Natural killer cell (primary cell): ENCODE results near the gene SULT1A2. TPM values are rescaled to one million over a fixed set of nuclear protein-coding genes. Genes with fewer than 3 reads are reported as not detected.

ENCODE experiments used
- ATAC-seq, 3 donors: fragments of 150-1000 bp in 2 of 3; fragments of 200-7000 bp in 1 of 3; cut with Tn5 transposase; 1 replicate in 1 of 3; 2 replicates in 2 of 3; pipeline ENCODE4 v1.10.0; 2021; ENCODE audit warnings: mild to moderate bottlenecking in 2 of 3, moderate library complexity in 2 of 3
- DNase-seq, 2 donors: peaks; one replicate each; pipeline versions ENCODE4 v3.0.0 to v3.0.0-alpha.2; 2013 to 2021; ENCODE audit warnings: mixed read lengths in 1 of 2
- H3K27ac ChIP-seq: one replicate; pipeline ENCODE4 v1.5.1; 2013; ENCODE audit warnings: mild to moderate bottlenecking, low read length
- H3K27me3 ChIP-seq: one replicate; pipeline ENCODE4 v1.6.1; 2013; ENCODE audit warnings: low read length; ENCODE audit not compliant: control insufficient read depth, insufficient read depth
- H3K36me3 ChIP-seq: one replicate; pipeline ENCODE4 v1.6.1; 2013; ENCODE audit warnings: low read length; ENCODE audit not compliant: control insufficient read depth, insufficient read depth
- H3K4me1 ChIP-seq: one replicate; pipeline ENCODE4 v1.6.1; 2013; ENCODE audit warnings: low read length; ENCODE audit not compliant: control insufficient read depth, insufficient read depth
- H3K4me3 ChIP-seq: one replicate; pipeline ENCODE4 v1.5.1; 2013; ENCODE audit warnings: low read length
- H3K9me3 ChIP-seq: one replicate; pipeline ENCODE4 v1.6.1; 2013; ENCODE audit warnings: low read length; ENCODE audit not compliant: control insufficient read depth, insufficient read depth
- H3K27ac Mint-ChIP-seq, 2 donors: one replicate each; pipeline ENCODE4 v1.8.0; 2022; ENCODE audit warnings: mild to moderate bottlenecking in 2 of 2, mixed read lengths in 2 of 2, moderate library complexity in 1 of 2
- H3K27me3 Mint-ChIP-seq, 2 donors: one replicate each; pipeline ENCODE4 v1.8.0; 2022; ENCODE audit warnings: low read depth in 2 of 2, mixed read lengths in 2 of 2
- H3K36me3 Mint-ChIP-seq: one replicate; pipeline ENCODE4 v1.8.0; 2022; ENCODE audit warnings: mixed read lengths
- H3K4me1 Mint-ChIP-seq, 2 donors: one replicate each; pipeline ENCODE4 v1.8.0; 2022; ENCODE audit warnings: mixed read lengths in 2 of 2
- H3K4me3 Mint-ChIP-seq: one replicate; pipeline ENCODE4 v1.8.0; 2022; ENCODE audit warnings: mild to moderate bottlenecking, moderate library complexity, mixed read lengths
- H3K9me3 Mint-ChIP-seq, 2 donors: one replicate each; pipeline ENCODE4 v1.8.0; 2022; ENCODE audit warnings: mixed read lengths in 2 of 2
- CTCF ChIP-seq: fragments of 200-600 bp; IDR thresholded peaks from one replicate; pipeline ENCODE4 v1.8.0; 2022; ENCODE audit warnings: antibody characterized with exemption
- WGBS: methylation state at CpG from one replicate; pipeline ENCODE4 v1.1.7; 2013; ENCODE audit warnings: missing lambda C conversion rate; ENCODE audit not compliant: insufficient coverage; 5-methylcytosine and 5-hydroxymethylcytosine counted together
- intact Hi-C: fragments of 100-400 bp; cut with micrococcal nuclease; formaldehyde crosslinking; loops from one replicate; pipeline ENCODE4 v1.14.2; 2022
- total RNA-seq, 4 donors: library from RNA; stranded (reverse); fragments of 120-200 nt in 1 of 4; gene quantifications; one replicate each; pipeline versions ENCODE4 v1.2.3 to v1.2.4, GENCODE V29; 2013 to 2022

SULT1A2 gene
- total RNA-seq, 3 donors from 2014 or later (not counting 1 experiment from before 2014, with no cell fraction given), result 0.40 TPM; not detected in 2

DNA sequence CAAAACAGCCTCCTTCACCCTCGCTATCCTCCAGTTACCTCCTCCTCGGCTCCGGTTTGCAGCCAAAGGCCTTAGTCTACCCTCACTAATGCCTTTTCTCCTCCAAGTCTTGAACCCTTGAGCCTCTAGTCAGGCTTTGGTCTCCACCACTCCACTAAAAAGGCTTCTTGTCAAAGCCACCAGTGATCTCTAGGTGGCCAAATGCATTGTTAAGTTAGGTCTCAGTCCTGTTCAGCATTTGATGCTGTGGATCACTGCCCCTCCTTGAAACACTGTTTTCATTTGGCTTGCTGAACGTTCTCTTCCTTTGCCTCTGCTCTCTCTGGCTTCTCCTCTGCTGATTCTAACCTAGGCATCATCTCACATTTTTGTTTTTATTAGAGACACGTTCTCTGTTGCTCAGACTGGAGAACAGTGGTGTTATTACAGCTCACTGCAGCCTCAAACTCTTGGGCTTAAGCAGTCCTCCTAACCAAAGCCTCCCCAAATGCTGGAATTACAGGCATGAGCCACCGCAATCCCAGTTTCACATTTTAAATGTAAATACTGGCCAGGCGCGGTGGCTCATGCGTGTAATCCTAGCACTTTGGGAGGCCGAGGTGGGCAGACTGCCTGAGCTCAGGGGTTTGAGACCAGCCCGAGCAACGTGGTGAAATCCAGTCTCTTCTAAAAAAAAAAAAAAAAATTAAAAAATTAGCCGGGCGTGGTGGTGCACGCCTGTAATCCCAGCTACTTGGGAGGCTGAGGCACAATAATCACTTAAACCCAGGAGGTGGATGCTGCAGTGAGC lies 42.0 kb downstream of the SULT1A2 start:
- intact Hi-C loops, result loop anchor here (5.0 kb wide), 1 partner anchor 278 kb away; no protein-coding TSS in a partner anchor
- peak overlapping the region; percentile 91 to 94 for H3K27ac Mint-ChIP-seq
- no peaks in the 10 kb centered on the region for H3K27me3 Mint-ChIP-seq

DNA sequence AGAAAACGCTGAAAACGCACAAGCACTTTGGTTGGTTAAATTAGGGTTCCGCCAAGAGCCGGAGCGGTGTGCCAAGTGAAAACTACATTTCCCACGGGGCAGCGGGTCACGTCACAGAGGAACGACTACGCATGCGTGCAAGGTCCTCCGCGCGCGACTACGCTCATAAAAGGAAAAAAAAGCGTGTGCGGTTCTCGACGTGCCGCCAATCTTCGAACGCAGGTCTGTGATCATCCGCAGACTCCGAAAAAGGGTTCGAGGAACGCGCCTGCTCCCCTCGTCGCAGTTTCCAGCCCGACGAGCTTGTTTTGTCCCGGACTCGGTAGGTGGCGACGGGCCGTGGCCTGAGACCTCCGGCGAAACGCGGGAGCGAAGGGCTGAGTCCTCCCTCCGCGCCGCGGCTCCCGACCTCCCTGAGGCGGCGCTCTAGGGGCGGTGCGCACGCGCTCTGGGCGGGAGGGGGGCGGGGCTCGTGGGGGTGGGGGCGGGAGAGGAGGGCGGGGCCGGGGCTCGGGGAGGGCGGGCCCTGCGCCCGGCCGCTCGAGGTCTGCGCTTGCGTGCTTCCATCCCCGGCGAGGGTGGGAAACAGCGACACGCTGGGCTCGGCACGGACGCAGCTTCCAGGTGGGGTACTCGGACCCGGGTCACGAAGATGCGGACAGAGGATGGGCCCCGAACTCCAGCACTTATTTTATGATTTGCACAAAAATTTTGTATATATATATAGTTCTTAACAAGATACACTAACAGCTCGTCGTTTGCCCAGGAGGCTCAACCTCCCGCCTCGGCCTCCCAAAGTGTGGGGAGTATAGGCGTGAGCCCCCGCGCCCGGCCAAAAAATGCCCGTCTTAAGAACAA lies 42.8 kb downstream of the SULT1A2 start, which contains the start of gene SGF29:
SGF29 (plus strand) TSS at position 145 of the 858 bp plus-strand sequence. CDS start 27,150 bp downstream, outside the sequence.
- Mint-ChIP-seq H3K9me3 (no peaks in the 10 kb centered on the region), H3K4me1 (peaks cover 8 to 30% of the 10 kb centered on the region in 2 donors), H3K27ac (peak within 1 kb of the TSS; percentile 91 to 94), H3K36me3 (no peaks in the 10 kb centered on the region), H3K27me3 (no peaks in the 10 kb centered on the region), H3K4me3 (peak within 1 kb of the TSS; percentile 91)
- Histone ChIP-seq H3K4me1 (peaks cover 14% of the 10 kb centered on the region), H3K36me3 (peaks cover 14% of the 10 kb centered on the region), H3K9me3 (no peaks in the 10 kb centered on the region), H3K27me3 (no peaks in the 10 kb centered on the region), H3K27ac (peak within 1 kb of the TSS; percentile 96), H3K4me3 (peak within 1 kb of the TSS; percentile 83)
- ATAC-seq (peak; percentile 89 to 96 (median 92)), DNase-seq (peak; percentile 90 to 98)
- WGBS, result 3% methylated on average over 70 of the region's 88 CpGs
- intact Hi-C loops, result loop anchor here (5.0 kb wide), 1 partner anchor 277 kb away; no protein-coding TSS in a partner anchor
- peak; percentile 12 for TF ChIP-seq CTCF

More for the DNA sequence above, 42.0 kb downstream of the SULT1A2 start:
- TF ChIP-seq CTCF, result no peak
- peak overlapping the region; percentile 24 for H3K27ac ChIP-seq
- Mint-ChIP-seq H3K36me3 (no peaks in the 10 kb centered on the region), H3K4me3 (peak overlapping the region; percentile 69), H3K4me1 (peaks cover 8 to 25% of the 10 kb centered on the region in 2 donors), H3K9me3 (no peaks in the 10 kb centered on the region)
- DNase-seq, result no peak
- H3K4me1 ChIP-seq, result peaks cover 14% of the 10 kb centered on the region
- ATAC-seq, result no peak
- no peaks in the 10 kb centered on the region for H3K27me3 ChIP-seq
- WGBS, result 89% methylated on average over 15 of the region's 15 CpGs
- peak overlapping the region; percentile 83 for H3K4me3 ChIP-seq
- no peaks in the 10 kb centered on the region for H3K9me3 ChIP-seq
- H3K36me3 ChIP-seq, result peaks cover 19% of the 10 kb centered on the region

- H3K27ac Mint-ChIP-seq, result no peak overlapping the region
- intact Hi-C loops, result loop anchor here (2.0 kb wide), 1 partner anchor 55 kb away; the partner anchor contains the start of gene APOBR
- peak; percentile 17 for TF ChIP-seq CTCF
These were observed 47.5 kb downstream of the SULT1A2 start for GRCh38 chr16:28549301-28549899.

More at GRCh38 chr16:28549301-28549899, 47.5 kb downstream of the SULT1A2 start:
- ATAC-seq (no peak), DNase-seq (peak in 1 of 2 donors; percentile 68)
- Histone ChIP-seq H3K27ac (no peak overlapping the region), H3K27me3 (no peaks in the 10 kb centered on the region), H3K4me3 (no peak overlapping the region), H3K9me3 (no peaks in the 10 kb centered on the region), H3K4me1 (peaks cover 8% of the 10 kb centered on the region), H3K36me3 (no peaks in the 10 kb centered on the region)
- Mint-ChIP-seq H3K36me3 (no peaks in the 10 kb centered on the region), H3K4me3 (no peak overlapping the region), H3K4me1 (peaks cover under 1 to 12% of the 10 kb centered on the region in 2 donors), H3K9me3 (no peaks in the 10 kb centered on the region), H3K27me3 (no peaks in the 10 kb centered on the region)
- 27% methylated on average over 11 of the region's 11 CpGs for WGBS
